Measurements from ENCODE around the gene ZFP36L2. TPM values are rescaled to one million over a fixed set of nuclear protein-coding genes. Genes with fewer than 3 reads are reported as not detected.

The ZFP36L2 gene
- total and polyA plus RNA-seq, 10 of the 15 experiments (the other 5 are each of a cell fraction or from before 2014, with no cell fraction given): 4.3 to 64.9 (median 19.5) TPM

GRCh38 chr2:43228756-43229659, 2.6 kb upstream of the ZFP36L2 start:
- Histone ChIP-seq H3K79me2 (ENCODE audit: control insufficient read depth, insufficient read depth, low read length) (peaks cover 39% of the 10 kb centered on the region), H4K20me1 (ENCODE audit: control insufficient read depth, insufficient read depth) (no peaks in the 10 kb centered on the region), H3K36me3 (ENCODE audit: control insufficient read depth in 2 of 2, insufficient read depth in 2 of 2, low read length in 1 of 2) (peaks cover 0 to 3% of the 10 kb centered on the region in 2 experiments; a peak in 2 of 4 replicates), H3K4me3 (no peak overlapping the region; the same call in 1 of the 2 replicates), H3K27me3 (replicated peaks in 1 of 2; ENCODE audit: control insufficient read depth in 2 of 2, insufficient read depth in 2 of 2, low read length in 1 of 2) (no peaks in the 10 kb centered on the region), H3K27ac (ENCODE audit: control insufficient read depth, insufficient read depth) (peak overlapping the region; percentile 89), H3K4me1 (ENCODE audit: control insufficient read depth, insufficient read depth, low read length) (peaks cover 24% of the 10 kb centered on the region), H3K9ac (ENCODE audit: control insufficient read depth, insufficient read depth, low read length) (no peak overlapping the region), H3K9me3 (replicated peaks; ENCODE audit: control insufficient read depth, insufficient read depth, low read length) (no peaks in the 10 kb centered on the region), H2AFZ (ENCODE audit: control insufficient read depth, low read depth, low read length) (no peak overlapping the region), H3K4me2 (ENCODE audit: control insufficient read depth, insufficient read depth) (peak overlapping the region; percentile 98)
- BruUV-seq (replicated peaks): no TSS peak
- 48% methylated on average over 6 of the region's 6 CpGs for WGBS (ENCODE audit: insufficient coverage, insufficient replicate concordance, low lambda C conversion rate, missing lambda C conversion rate)
- intact Hi-C loops (cut with micrococcal nuclease; ENCODE audit: unreplicated experiment): loop anchor here (1.0 to 10.0 kb wide), 12 partner anchors 54 to 417 kb away; no protein-coding TSS in a partner anchor
- ChIA-PET CTCF (interaction anchor here (0.6 to 5.2 kb wide), 82 partner anchors 8 to 1869 kb away, joined by 3 to 132 read pairs (median 5); no protein-coding TSS in a partner anchor), POLR2A (interaction anchor here (0.5 to 2.5 kb wide), 17 partner anchors 9 to 369 kb away, joined by 3 to 17 read pairs (median 4); no protein-coding TSS in a partner anchor), SMC1A (ENCODE audit: uncharacterized antibody, unreplicated experiment) (interaction anchor here (0.6 to 7.2 kb wide), 72 partner anchors 8 to 418 kb away, joined by 3 to 170 read pairs (median 5); partner anchors contain the start of gene THADA), RAD21 (ENCODE audit: unreplicated experiment) (interaction anchor here (0.5 to 6.8 kb wide), 72 partner anchors 9 to 401 kb away, joined by 3 to 151 read pairs (median 5); no protein-coding TSS in a partner anchor)
- FAIRE-seq (no peak), ATAC-seq (0 out of 3 replicates have a peak, but pooled peaks have one; percentile 2), DNase-seq (ENCODE audit: low read depth, low spot score) (no peak)
- in situ Hi-C loops (cut with MboI): no loop called here
- TF ChIP-seq WRNIP1 (IDR thresholded peaks at IDR 0.05; ENCODE audit: borderline replicate concordance, low read depth, low read length) (no peak), E2F4 (IDR thresholded peaks at IDR 0.05; ENCODE audit: low read depth, low read length) (no peak), TBL1XR1 (IDR thresholded peaks at IDR 0.05; ENCODE audit: low read depth, low read length) (no peak), NBN (IDR thresholded peaks at IDR 0.05) (no peak), NR2F1 (conservative IDR thresholded peaks at IDR 0.05) (peak; percentile 34; the same call in 1 of the 2 replicates), NRF1 (conservative IDR thresholded peaks at IDR 0.05; ENCODE audit: low read depth, low read length) (no peak), CBX3 (IDR thresholded peaks at IDR 0.05; ENCODE audit: borderline replicate concordance, low read depth) (no peak), ZBTB11 (CRISPR knock-in tag; IDR thresholded peaks at IDR 0.05) (no peak), USF1 (IDR thresholded peaks at IDR 0.05; ENCODE audit: borderline replicate concordance, extremely low read length, insufficient read depth, low read depth, low read length) (no peak), YY1 (IDR thresholded peaks at IDR 0.05; ENCODE audit: low read depth, low read length) (no peak), USF2 (IDR thresholded peaks at IDR 0.05; ENCODE audit: borderline replicate concordance, low read depth, low read length) (no peak), IKZF2 (IDR thresholded peaks at IDR 0.05) (peak; percentile 96), RBBP5 (conservative IDR thresholded peaks at IDR 0.05) (no peak), CBFB (IDR thresholded peaks at IDR 0.05; ENCODE audit: low read depth) (peak; percentile 32; the same call in 1 of the 2 replicates)
